C4-2B (cell line): ENCODE measurements around the gene TPM3.

Experiments
- H3K27ac ChIP-seq: fragments of 450-650 bp; 2 replicates; pipeline ENCODE4 v1.5.1; 2017
- ZFX ChIP-seq: fragments of 450-650 bp; IDR thresholded peaks from 2 replicates; pipeline ENCODE4 v1.6.1; 2017
- TF ChIP-seq, protein P1 (sequence below): fragments of 450-650 bp; conservative IDR thresholded peaks from 2 replicates; pipeline ENCODE4 v1.5.1; 2017; ENCODE audit warnings: mild to moderate bottlenecking

The TPM3 gene

DNA sequence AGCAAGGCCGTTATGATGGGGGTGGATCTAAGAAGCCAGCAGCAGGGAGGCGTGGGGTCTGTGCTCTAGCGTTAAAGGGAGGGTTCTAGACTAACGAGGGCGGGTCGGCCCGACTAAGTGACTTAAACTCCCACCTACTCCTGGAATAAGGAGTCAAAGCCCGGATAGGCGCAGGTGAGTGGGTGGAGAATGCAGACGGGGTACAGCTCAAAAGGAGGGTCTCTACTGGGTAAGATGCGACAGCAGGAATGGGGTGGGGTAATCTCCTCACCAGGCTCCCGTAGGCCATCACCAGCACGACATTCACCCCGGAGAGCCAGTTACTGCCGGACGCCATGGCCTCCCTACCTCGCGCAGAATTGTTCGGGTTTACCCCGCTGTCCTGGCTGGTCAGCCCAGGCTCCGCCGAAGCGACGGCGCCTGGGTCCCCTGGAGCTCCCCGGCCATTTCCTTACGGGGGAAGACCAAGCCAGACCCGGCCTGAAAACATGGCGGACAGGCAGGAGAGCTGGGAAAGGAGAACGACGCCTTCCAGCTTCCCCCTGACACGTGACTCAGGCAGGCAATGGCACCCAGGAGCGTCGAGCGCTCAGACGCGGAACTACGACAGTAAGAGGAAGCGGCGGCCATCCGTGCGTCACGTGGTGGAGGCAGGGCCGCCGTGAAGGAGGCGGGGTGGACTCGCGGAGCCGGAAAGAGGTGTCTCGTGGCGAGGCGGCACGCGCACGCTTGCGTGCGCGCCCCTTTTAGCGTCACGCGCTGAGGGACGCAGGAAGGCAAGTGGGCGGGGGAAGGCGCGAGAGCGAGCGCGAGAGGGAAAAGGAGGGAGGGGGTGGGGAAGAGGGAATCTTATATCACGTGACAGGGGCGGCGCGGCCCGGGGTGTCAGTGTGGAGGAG lies 28.4 kb upstream of the TPM3 start, which contains the start of gene UBAP2L:
UBAP2L (plus strand) TSS at position 885 of the 899 bp plus-strand sequence. CDS start 4,169 bp downstream, outside the sequence.
- TF ChIP-seq ZFX, result peak; percentile 69; the same call in 1 of the 2 replicates
- TF ChIP-seq, protein P1, sequence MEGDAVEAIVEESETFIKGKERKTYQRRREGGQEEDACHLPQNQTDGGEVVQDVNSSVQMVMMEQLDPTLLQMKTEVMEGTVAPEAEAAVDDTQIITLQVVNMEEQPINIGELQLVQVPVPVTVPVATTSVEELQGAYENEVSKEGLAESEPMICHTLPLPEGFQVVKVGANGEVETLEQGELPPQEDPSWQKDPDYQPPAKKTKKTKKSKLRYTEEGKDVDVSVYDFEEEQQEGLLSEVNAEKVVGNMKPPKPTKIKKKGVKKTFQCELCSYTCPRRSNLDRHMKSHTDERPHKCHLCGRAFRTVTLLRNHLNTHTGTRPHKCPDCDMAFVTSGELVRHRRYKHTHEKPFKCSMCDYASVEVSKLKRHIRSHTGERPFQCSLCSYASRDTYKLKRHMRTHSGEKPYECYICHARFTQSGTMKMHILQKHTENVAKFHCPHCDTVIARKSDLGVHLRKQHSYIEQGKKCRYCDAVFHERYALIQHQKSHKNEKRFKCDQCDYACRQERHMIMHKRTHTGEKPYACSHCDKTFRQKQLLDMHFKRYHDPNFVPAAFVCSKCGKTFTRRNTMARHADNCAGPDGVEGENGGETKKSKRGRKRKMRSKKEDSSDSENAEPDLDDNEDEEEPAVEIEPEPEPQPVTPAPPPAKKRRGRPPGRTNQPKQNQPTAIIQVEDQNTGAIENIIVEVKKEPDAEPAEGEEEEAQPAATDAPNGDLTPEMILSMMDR, result no peak
- peak within 1 kb of the TSS; percentile 100 for H3K27ac ChIP-seq

DNA sequence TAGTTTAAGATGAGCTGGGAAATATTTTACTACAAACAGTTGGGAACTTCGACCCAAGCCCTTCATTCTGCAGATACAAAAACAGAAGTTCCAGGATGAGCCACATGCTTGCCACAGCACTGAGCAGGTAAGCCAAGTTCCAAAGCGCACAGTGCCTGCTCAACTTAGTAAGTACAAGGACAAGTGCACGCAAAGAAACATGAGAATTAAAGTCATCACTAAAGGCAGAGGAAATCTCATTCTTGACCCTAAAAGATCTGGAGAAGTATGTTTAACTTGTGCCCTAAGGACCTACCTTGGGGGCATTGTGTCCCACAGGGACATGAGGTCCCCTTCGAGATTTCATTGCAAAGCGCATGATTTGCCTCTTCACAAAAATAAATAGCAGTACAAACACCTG lies 27.6 kb upstream of the TPM3 start:
- H3K27ac ChIP-seq, result peak overlapping the region; percentile 100
- TF ChIP-seq, protein P1, result no peak

DNA sequence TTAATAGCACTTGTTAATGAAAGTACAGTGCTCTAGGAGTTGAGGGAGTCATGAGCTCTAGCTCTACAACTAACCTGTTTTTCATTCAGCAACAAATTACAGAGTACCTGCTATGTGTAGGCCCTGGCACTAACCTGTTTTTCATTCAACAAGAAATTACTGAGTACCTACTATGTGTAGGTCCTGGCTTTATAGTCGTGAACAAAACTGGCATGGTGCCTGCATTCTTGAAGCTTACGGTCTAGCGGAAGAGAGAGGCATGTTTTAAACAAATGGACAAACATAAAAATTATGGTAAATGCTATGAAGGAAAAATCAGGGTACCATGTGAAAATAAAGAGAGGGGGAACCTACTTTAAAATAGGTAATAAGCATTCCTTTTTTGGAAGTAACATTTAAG lies 26.6 kb upstream of the TPM3 start:
- TF ChIP-seq, protein P1, result no peak
- no peak for TF ChIP-seq ZFX
- H3K27ac ChIP-seq, result no peak overlapping the region

DNA sequence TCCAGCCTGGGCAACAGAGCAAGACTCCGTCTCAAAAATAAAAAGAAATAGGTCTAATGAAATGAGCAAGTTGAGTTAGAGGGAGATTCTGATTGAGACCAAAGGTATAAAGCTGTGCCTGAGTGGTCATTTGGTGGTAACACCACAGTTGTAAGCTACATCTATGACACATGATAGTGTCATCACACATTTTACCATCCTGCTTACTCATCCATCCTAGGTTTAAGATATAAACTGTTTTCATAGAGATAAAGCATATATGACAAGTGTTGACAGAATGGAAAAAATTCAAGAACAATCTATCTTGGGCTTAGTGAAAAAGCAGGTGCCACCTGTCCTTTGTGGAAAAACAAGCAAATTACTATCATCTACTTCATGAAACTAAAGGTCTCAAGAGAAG lies 21.4 kb upstream of the TPM3 start:
- no peak overlapping the region for H3K27ac ChIP-seq
- TF ChIP-seq, protein P1, result no peak
- no peak for TF ChIP-seq ZFX

DNA sequence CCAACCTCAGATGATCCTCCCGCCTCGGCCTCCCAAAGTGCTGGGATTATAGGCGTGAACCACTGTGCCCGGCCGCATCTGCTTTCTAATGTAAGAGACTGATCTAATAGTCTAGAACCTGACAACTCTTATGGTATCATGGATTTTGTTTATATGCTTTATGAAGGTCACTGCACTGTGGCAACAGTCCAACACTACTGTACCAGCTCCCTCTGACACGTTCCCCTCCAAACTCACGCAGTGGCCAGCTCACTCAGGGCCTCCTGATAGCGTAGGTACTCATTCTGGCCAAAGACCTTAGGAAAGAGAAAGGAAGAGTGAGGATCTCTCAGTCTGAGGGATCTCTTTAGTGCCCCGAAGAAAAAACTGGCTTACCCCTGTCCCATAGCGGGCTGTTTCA lies 20.2 kb upstream of the TPM3 start:
- TF ChIP-seq ZFX, result no peak
- TF ChIP-seq, protein P1, result no peak

DNA sequence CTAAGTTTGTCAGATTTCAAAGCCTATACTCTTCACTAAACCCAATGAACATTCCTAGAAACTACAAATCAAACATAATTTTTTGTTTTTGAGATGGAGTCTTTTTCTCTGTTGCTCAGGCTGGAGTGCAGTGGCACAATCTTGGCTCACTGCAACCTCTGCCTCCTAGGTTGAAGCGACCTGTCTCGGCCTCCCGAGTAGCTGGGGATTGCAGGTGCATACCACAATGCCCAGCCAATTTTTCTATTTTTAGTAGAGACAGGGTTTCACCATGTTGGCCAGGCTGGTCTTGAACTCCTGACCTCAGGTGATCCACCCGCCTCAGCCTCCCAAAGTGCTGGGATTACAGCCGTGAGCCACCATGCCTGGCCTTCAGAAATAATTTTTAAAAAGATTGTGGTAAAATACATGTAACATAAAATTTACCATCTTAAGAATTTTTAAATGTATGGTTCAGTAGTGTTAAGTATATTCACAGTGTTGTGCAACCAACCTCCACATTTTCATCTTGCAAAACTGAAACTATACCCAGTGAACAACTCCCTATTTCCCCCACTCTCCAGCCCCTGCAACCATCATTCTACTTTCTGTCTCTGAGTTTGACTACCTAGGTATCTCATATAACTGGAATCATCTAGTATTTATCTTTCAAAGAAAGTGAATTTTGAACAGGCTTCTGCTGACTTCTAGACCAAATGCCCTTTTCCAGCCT lies 16.9 kb upstream of the TPM3 start:
- TF ChIP-seq, protein P1, result no peak
- H3K27ac ChIP-seq, result no peak overlapping the region

More for the DNA sequence above, 20.2 kb upstream of the TPM3 start:
- H3K27ac ChIP-seq, result no peak overlapping the region

DNA sequence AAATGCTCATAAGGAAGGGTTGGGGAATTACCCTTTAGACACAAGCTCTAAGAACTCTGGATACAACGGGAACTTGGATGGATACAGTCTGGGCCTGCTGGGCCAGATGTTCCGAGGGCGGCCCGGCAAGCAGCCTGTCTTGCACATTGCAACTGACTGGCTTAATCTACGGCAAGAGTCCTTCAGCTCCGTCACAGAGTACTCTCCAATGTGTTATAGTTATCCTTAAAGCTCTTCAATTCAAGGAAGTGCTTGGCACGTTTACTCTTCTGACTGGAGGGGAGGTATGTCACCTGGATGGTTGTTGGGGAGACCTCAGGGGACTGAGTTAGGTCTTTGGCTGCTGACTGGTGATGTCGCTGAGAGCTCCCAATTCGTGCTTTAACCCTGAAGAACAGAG lies 15.4 kb upstream of the TPM3 start:
- no peak overlapping the region for H3K27ac ChIP-seq
- no peak; the same call in 1 of the 2 replicates for TF ChIP-seq ZFX
- TF ChIP-seq, protein P1, result no peak
